Esophagus muscularis mucosa (tissue), 4 donors: ENCODE data around the gene EML6. TPM values are rescaled to one million over a fixed set of nuclear protein-coding genes. Genes with fewer than 3 reads are reported as not detected.

Experiments
- DNase-seq: peaks from one replicate; pipeline ENCODE4 v3.0.0-alpha.2; 2017; ENCODE audit errors: extremely low spot score
- H3K27ac ChIP-seq, 4 donors: fragments of 200-600 bp; sonication (generic); replicated peaks in 1 of 4; 1 replicate in 3 of 4; 2 replicates in 1 of 4; pipeline ENCODE4 v1.5.1; 2016 to 2019; ENCODE audit warnings: mild to moderate bottlenecking in 1 of 4
- H3K27me3 ChIP-seq, 4 donors: fragments of 200-600 bp; sonication (generic); one replicate each; pipeline versions ENCODE4 v1.5.1 to v1.6.0; 2016 to 2019
- H3K36me3 ChIP-seq, 4 donors: fragments of 200-600 bp; sonication (generic); one replicate each; pipeline ENCODE4 v1.5.1; 2016 to 2019
- H3K4me1 ChIP-seq, 4 donors: fragments of 200-600 bp; sonication (generic); one replicate each; pipeline ENCODE4 v1.5.1; 2016 to 2019
- H3K4me3 ChIP-seq, 4 donors: fragments of 200-600 bp; sonication (generic); 1 replicate in 2 of 4; 2 replicates in 2 of 4; pipeline ENCODE4 v1.5.1; 2016 to 2019; ENCODE audit warnings: mild to moderate bottlenecking in 4 of 4, moderate library complexity in 1 of 4
- H3K9me3 ChIP-seq, 4 donors: fragments of 200-600 bp; sonication (generic); 1 replicate in 3 of 4; 2 replicates in 1 of 4; pipeline ENCODE4 v1.5.1; 2016 to 2019
- EP300 ChIP-seq: sonication (generic); formaldehyde crosslinking; IDR thresholded peaks from one replicate; pipeline ENCODE4 v1.6.1; 2017; ENCODE audit warnings: antibody characterized with exemption
- POLR2A ChIP-seq: fragments of 450-650 bp; IDR thresholded peaks from one replicate; pipeline ENCODE4 v1.6.1; 2017; ENCODE audit warnings: antibody characterized with exemption, moderate library complexity, mild to moderate bottlenecking, low read depth
- POLR2AphosphoS5 ChIP-seq, 2 donors: sonication (generic); formaldehyde crosslinking; IDR thresholded peaks; one replicate each; pipeline ENCODE4 v1.6.1; 2017; ENCODE audit warnings: antibody characterized with exemption in 2 of 2
- WGBS: methylation state at CpG from one replicate; pipeline ENCODE4 v1.1.5; 2018; 5-methylcytosine and 5-hydroxymethylcytosine counted together
- intact Hi-C: fragments of 100-400 bp; cut with DNase I; formaldehyde crosslinking; loops from one replicate; pipeline ENCODE4 v1.15.1; 2023
- small RNA-seq, 3 donors: library from RNA; depleted of rRNA; stranded (forward); fragments of <200 nt; gene quantifications; one replicate each; pipeline ENCODE3, GENCODE V24; 2016
- total RNA-seq, 4 donors: library from RNA; depleted of rRNA; stranded (reverse); fragments of >200 nt; gene quantifications; one replicate each; pipeline versions ENCODE4 v1.1.0 to v1.2.1, GENCODE V29; 2016
- TF ChIP-seq, protein P1 (sequence below), 3 experiments: fragments of 200-600 bp in 2 of 3; fragments of 450-650 bp in 1 of 3; sonication (generic) in 2 of 3; IDR thresholded peaks; one replicate each; pipeline ENCODE4 v1.5.1; 2017 to 2019; ENCODE audit warnings: antibody characterized with exemption in 3 of 3, mild to moderate bottlenecking in 2 of 3, moderate library complexity in 1 of 3

Gene EML6
- total RNA-seq, 4 donors from 2014 or later: 0.75 to 4.6 (median 0.89) TPM

DNA sequence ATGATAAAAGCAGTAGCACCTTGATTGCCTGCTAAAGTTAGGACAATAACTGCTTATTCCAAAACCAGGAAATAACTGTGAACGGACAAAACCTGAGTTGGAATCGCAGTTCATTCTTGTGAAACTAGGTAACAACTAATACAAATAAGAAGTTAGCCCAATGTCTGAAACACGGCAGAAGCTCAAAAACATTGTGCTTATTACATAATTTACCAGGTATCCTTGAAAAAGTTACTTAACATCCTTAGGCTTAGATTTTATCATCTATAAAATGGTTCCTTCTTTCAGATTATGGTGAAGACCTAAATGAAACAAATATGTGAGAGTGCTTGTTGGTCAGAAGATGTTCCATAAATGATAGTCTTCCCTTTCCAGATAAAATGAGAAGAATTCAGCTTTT, 294.4 kb downstream of the EML6 start:
- Histone ChIP-seq H3K36me3 (peaks cover 0 to 6% (median 2%) of the 10 kb centered on the region in 4 donors), H3K4me1 (peaks cover 13 to 73% (median 63%) of the 10 kb centered on the region in 4 donors), H3K4me3 (no peak overlapping the region), H3K27me3 (no peaks in the 10 kb centered on the region), H3K9me3 (no peaks in the 10 kb centered on the region), H3K27ac (peak overlapping the region in 1 of 4 donors; percentile 18)
- TF ChIP-seq EP300: no peak
- TF ChIP-seq POLR2AphosphoS5 (IDR thresholded peaks at IDR 0.05): no peak
- TF ChIP-seq, protein P1, sequence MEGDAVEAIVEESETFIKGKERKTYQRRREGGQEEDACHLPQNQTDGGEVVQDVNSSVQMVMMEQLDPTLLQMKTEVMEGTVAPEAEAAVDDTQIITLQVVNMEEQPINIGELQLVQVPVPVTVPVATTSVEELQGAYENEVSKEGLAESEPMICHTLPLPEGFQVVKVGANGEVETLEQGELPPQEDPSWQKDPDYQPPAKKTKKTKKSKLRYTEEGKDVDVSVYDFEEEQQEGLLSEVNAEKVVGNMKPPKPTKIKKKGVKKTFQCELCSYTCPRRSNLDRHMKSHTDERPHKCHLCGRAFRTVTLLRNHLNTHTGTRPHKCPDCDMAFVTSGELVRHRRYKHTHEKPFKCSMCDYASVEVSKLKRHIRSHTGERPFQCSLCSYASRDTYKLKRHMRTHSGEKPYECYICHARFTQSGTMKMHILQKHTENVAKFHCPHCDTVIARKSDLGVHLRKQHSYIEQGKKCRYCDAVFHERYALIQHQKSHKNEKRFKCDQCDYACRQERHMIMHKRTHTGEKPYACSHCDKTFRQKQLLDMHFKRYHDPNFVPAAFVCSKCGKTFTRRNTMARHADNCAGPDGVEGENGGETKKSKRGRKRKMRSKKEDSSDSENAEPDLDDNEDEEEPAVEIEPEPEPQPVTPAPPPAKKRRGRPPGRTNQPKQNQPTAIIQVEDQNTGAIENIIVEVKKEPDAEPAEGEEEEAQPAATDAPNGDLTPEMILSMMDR (IDR thresholded peaks at IDR 0.05): no peak
- TF ChIP-seq POLR2A: no peak
- DNase-seq: no peak
- WGBS: 74% methylated on average over 3 of the region's 3 CpGs
- intact Hi-C loops: loop anchor here (10.0 kb wide), 1 partner anchor 147 kb away; no protein-coding TSS in a partner anchor

DNA sequence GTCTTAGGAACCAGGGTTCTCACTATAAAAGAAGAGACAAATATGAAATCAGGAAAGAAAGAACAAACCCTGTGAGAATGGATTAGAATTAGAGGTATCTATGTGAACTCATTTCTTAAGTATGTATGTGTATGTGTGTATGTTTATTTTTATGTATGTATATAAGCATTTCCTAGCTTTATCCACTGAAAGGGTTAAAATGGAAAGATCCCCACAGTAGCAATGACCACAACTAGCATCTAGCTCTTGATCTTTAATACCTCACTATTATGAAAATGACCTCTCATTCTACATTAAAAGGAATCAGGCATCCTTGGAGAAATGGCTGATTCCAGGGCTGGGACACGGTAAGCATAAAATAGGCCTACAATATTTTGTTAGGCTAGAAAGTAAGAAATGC, 295.2 kb downstream of the EML6 start:
- Histone ChIP-seq H3K36me3 (peaks cover 0 to 6% (median 2%) of the 10 kb centered on the region in 4 donors), H3K27me3 (no peaks in the 10 kb centered on the region), H3K4me1 (peaks cover 10 to 73% (median 63%) of the 10 kb centered on the region in 4 donors), H3K9me3 (no peaks in the 10 kb centered on the region), H3K27ac (peak overlapping the region in 2 of 4 donors; percentile 12 to 18), H3K4me3 (no peak overlapping the region)
- 74% methylated on average over 1 of the region's 1 CpG for WGBS
- intact Hi-C loops: loop anchor here (10.0 kb wide), 1 partner anchor 146 kb away; no protein-coding TSS in a partner anchor
- no peak for TF ChIP-seq POLR2AphosphoS5 (IDR thresholded peaks at IDR 0.05)
- no peak for TF ChIP-seq POLR2A
- DNase-seq: no peak

DNA sequence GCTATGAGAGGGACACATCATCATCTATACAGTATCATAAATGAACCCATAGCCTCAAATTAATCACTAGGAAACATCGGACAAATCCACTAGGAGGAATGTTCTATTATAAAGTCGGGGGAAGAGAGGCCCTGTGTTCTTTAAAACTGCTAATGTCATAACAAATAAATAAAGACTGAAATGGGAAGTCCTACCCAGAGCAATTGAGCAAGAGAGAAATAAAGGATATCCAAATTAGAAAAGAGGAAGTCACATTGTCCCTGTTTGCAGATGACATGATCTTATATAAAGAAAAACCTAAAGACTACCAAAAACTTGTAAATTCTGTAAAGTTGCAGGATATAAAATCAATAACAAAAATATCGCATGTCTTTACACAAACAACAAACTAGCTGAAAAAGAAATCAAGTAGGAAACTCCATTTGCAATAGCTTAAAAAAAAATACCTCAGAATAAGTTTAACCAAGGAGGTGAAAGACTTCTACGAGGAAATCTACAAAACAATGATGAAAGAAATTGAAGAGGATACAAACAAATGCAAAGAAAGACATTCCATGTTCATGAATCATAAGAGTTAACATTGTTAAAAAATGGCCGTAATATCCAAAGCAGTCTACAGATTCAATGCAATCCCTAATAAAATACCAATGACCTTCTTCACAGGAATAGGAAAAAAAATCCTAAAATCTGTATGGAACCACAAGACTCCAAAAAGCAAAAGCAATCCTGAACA, 296.2 kb downstream of the EML6 start:
- peaks cover 0 to 6% (median 2%) of the 10 kb centered on the region in 4 donors for H3K36me3 ChIP-seq
- TF ChIP-seq, protein P1 (IDR thresholded peaks at IDR 0.05): no peak
- TF ChIP-seq POLR2AphosphoS5 (IDR thresholded peaks at IDR 0.05) (no peak), EP300 (no peak), POLR2A (no peak)
- no peaks in the 10 kb centered on the region for H3K9me3 ChIP-seq
- no peak overlapping the region for H3K4me3 ChIP-seq
- H3K27ac ChIP-seq: peak overlapping the region in 1 of 4 donors; percentile 12
- 70% methylated on average over 5 of the region's 5 CpGs for WGBS
- peaks cover 2 to 72% (median 62%) of the 10 kb centered on the region in 4 donors for H3K4me1 ChIP-seq
- no peak for DNase-seq
- intact Hi-C loops: loop anchor here (10.0 kb wide), 1 partner anchor 145 kb away; no protein-coding TSS in a partner anchor
- H3K27me3 ChIP-seq: no peaks in the 10 kb centered on the region

Small RNA genes within 50 kb of the gene (small RNA-seq; reads per million reads assigned to genes)
- gene RNU6-433P: 0 reads per million in 3 donors
- gene RNU7-81P: 0 reads per million in 3 donors
